Measurements from ENCODE around the gene DIPK1A. TPM values are rescaled to one million over a fixed set of nuclear protein-coding genes. Genes with fewer than 3 reads are reported as not detected.

The DIPK1A gene
- polyA plus RNA-seq, 1 donor from 2014 or later, result 10.0 TPM

DNA sequence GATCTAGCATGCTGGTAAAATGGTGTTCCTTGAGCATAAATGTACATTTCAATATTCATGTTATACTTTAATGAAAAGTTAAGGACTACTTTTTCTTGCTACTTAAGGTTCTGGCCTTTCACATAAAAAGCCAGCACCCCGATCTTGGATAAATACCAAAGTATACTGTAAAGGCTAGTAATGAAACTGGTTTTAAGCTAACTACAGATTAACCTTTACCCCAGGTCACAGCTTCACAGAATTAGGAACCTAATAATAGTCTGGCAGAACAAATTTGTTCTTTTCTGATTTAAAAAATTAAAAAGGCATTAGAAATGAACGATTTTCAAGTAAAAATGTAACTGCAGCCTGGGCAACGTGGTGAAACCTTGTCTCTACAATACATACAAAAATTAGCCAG, 23.5 kb downstream of the DIPK1A start:
- no peak for TF ChIP-seq EZH2 (IDR thresholded peaks at IDR 0.05; ENCODE audit: borderline replicate concordance, insufficient read depth, low read length, poor library complexity, severe bottlenecking)
- no peak for TF ChIP-seq RAD21 (conservative IDR thresholded peaks at IDR 0.05)
- TF ChIP-seq, protein P1, sequence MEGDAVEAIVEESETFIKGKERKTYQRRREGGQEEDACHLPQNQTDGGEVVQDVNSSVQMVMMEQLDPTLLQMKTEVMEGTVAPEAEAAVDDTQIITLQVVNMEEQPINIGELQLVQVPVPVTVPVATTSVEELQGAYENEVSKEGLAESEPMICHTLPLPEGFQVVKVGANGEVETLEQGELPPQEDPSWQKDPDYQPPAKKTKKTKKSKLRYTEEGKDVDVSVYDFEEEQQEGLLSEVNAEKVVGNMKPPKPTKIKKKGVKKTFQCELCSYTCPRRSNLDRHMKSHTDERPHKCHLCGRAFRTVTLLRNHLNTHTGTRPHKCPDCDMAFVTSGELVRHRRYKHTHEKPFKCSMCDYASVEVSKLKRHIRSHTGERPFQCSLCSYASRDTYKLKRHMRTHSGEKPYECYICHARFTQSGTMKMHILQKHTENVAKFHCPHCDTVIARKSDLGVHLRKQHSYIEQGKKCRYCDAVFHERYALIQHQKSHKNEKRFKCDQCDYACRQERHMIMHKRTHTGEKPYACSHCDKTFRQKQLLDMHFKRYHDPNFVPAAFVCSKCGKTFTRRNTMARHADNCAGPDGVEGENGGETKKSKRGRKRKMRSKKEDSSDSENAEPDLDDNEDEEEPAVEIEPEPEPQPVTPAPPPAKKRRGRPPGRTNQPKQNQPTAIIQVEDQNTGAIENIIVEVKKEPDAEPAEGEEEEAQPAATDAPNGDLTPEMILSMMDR (IDR thresholded peaks at IDR 0.05; ENCODE audit: poor library complexity, severe bottlenecking), result no peak
- no peak for TF ChIP-seq SMC3 (conservative IDR thresholded peaks at IDR 0.05; ENCODE audit: poor library complexity)
- TF ChIP-seq EP300 (conservative IDR thresholded peaks at IDR 0.05; ENCODE audit: poor library complexity, severe bottlenecking), result no peak
- TF ChIP-seq POLR2AphosphoS5 (IDR thresholded peaks at IDR 0.05), result no peak
- TF ChIP-seq TAF1 (IDR thresholded peaks at IDR 0.05; ENCODE audit: low read depth), result no peak
- TF ChIP-seq, protein P2, sequence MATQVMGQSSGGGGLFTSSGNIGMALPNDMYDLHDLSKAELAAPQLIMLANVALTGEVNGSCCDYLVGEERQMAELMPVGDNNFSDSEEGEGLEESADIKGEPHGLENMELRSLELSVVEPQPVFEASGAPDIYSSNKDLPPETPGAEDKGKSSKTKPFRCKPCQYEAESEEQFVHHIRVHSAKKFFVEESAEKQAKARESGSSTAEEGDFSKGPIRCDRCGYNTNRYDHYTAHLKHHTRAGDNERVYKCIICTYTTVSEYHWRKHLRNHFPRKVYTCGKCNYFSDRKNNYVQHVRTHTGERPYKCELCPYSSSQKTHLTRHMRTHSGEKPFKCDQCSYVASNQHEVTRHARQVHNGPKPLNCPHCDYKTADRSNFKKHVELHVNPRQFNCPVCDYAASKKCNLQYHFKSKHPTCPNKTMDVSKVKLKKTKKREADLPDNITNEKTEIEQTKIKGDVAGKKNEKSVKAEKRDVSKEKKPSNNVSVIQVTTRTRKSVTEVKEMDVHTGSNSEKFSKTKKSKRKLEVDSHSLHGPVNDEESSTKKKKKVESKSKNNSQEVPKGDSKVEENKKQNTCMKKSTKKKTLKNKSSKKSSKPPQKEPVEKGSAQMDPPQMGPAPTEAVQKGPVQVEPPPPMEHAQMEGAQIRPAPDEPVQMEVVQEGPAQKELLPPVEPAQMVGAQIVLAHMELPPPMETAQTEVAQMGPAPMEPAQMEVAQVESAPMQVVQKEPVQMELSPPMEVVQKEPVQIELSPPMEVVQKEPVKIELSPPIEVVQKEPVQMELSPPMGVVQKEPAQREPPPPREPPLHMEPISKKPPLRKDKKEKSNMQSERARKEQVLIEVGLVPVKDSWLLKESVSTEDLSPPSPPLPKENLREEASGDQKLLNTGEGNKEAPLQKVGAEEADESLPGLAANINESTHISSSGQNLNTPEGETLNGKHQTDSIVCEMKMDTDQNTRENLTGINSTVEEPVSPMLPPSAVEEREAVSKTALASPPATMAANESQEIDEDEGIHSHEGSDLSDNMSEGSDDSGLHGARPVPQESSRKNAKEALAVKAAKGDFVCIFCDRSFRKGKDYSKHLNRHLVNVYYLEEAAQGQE (IDR thresholded peaks at IDR 0.05; ENCODE audit: borderline replicate concordance), result no peak
- no peak for TF ChIP-seq MXI1 (conservative IDR thresholded peaks at IDR 0.05; ENCODE audit: poor library complexity, severe bottlenecking)
- Histone ChIP-seq H3K9me2 (ENCODE audit: insufficient read depth, low read length) (no peaks in the 10 kb centered on the region), H3F3A (ENCODE audit: insufficient read depth, low read length, poor library complexity, severe bottlenecking) (no peaks in the 10 kb centered on the region), H3K36me3 (ENCODE audit: insufficient read depth, low read length) (no peaks in the 10 kb centered on the region), H4K20me1 (ENCODE audit: insufficient read depth) (no peaks in the 10 kb centered on the region), H3K4me3 (ENCODE audit: low read length) (no peak overlapping the region), H3K9ac (ENCODE audit: low read length) (no peak overlapping the region), H3K27ac (ENCODE audit: low read length) (no peak overlapping the region), H3K27me3 (ENCODE audit: insufficient read depth, low read depth, low read length) (no peaks in the 10 kb centered on the region), H2AFZ (ENCODE audit: low read depth, low read length) (no peak overlapping the region), H3K9me3 (ENCODE audit: low read length) (no peaks in the 10 kb centered on the region), H3K79me2 (replicated peaks; ENCODE audit: insufficient read depth, low read length) (no peaks in the 10 kb centered on the region), H3K4me2 (ENCODE audit: low read length) (no peak overlapping the region)

DNA sequence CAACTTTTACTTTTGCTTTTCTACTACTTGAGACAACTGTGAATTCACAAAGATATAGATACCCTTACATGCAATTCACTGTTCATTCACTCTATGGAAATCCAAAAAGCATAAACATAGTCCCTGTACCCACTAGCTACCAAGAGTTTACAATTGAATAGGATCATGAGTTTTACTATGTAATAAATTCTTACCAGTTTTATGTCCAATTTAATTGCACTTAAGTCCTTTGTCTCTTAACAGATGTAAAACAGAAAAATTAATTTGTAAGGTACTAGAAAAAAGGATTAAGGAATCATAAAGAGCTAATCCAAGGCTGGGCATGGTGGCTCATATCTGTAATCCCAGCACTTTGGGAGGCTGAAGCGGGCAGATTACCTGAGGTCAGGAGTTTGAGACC, 24.4 kb downstream of the DIPK1A start:
- no peaks in the 10 kb centered on the region for H3K9me3 ChIP-seq (ENCODE audit: low read length)
- H3K79me2 ChIP-seq (replicated peaks; ENCODE audit: insufficient read depth, low read length), result no peaks in the 10 kb centered on the region
- H3K4me3 ChIP-seq (ENCODE audit: low read length), result no peak overlapping the region
- H3F3A ChIP-seq (ENCODE audit: insufficient read depth, low read length, poor library complexity, severe bottlenecking), result no peaks in the 10 kb centered on the region
- H4K20me1 ChIP-seq (ENCODE audit: insufficient read depth), result no peaks in the 10 kb centered on the region
- H3K36me3 ChIP-seq (ENCODE audit: insufficient read depth, low read length), result no peaks in the 10 kb centered on the region
- H3K27me3 ChIP-seq (ENCODE audit: insufficient read depth, low read depth, low read length), result no peaks in the 10 kb centered on the region
- no peak overlapping the region for H2AFZ ChIP-seq (ENCODE audit: low read depth, low read length)
- H3K9ac ChIP-seq (ENCODE audit: low read length), result no peak overlapping the region
- no peaks in the 10 kb centered on the region for H3K9me2 ChIP-seq (ENCODE audit: insufficient read depth, low read length)
- no peak overlapping the region for H3K4me2 ChIP-seq (ENCODE audit: low read length)
- TF ChIP-seq RAD21 (conservative IDR thresholded peaks at IDR 0.05), result no peak
- TF ChIP-seq EZH2 (IDR thresholded peaks at IDR 0.05; ENCODE audit: borderline replicate concordance, insufficient read depth, low read length, poor library complexity, severe bottlenecking), result no peak
- no peak for TF ChIP-seq MXI1 (conservative IDR thresholded peaks at IDR 0.05; ENCODE audit: poor library complexity, severe bottlenecking)
- no peak for TF ChIP-seq POLR2AphosphoS5 (IDR thresholded peaks at IDR 0.05)
- no peak for TF ChIP-seq SMC3 (conservative IDR thresholded peaks at IDR 0.05; ENCODE audit: poor library complexity)
- TF ChIP-seq TAF1 (IDR thresholded peaks at IDR 0.05; ENCODE audit: low read depth), result no peak
- TF ChIP-seq EP300 (conservative IDR thresholded peaks at IDR 0.05; ENCODE audit: poor library complexity, severe bottlenecking), result no peak
- H3K27ac ChIP-seq (ENCODE audit: low read length), result no peak overlapping the region

Measured in neural cell (in vitro differentiated cells).